ENCODE results near the gene LRRC26. TPM values are rescaled to one million over a fixed set of nuclear protein-coding genes. Genes with fewer than 3 reads are reported as not detected.

LRRC26 gene
- total RNA-seq, 2 experiments from 2014 or later, result not detected

DNA sequence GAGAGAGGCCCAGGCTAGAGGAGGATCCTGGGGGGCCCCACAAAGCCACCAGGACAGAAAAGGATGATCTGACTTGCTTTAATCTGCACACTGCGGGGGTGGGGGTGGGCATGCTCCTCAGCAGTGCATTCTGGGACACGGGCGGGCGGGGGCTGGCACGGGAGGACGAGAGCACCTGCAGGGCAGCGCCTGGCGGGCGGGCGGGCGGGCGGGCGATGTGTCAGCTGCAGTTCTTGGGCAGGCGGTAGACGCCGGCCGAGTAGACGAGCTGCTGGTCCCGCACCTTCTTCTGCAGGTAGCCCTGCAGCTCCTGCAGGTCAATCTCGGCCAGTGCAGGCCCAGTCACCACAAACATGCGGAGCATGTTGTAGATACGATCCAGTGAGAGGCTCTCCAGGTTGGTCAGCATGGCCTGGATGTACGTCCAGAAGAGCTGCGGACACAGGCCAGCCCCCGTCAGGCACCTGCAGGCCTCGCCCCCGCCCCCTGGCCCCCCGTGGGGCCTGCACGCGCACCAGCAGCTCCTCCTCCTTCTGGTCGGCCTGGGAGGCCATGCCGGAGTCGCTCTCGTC, 5.0 kb upstream of the LRRC26 start:
- ChIA-PET CTCF (interaction anchor here (1.2 to 2.2 kb wide), 4 partner anchors 12 to 62 kb away, joined by 3 to 5 read pairs (median 5); no protein-coding TSS in a partner anchor), POLR2A (interaction anchor here (0.8 kb wide), 1 partner anchor 66 kb away, joined by 3 read pairs; the partner anchor contains the start of gene TUBB4B)

DNA sequence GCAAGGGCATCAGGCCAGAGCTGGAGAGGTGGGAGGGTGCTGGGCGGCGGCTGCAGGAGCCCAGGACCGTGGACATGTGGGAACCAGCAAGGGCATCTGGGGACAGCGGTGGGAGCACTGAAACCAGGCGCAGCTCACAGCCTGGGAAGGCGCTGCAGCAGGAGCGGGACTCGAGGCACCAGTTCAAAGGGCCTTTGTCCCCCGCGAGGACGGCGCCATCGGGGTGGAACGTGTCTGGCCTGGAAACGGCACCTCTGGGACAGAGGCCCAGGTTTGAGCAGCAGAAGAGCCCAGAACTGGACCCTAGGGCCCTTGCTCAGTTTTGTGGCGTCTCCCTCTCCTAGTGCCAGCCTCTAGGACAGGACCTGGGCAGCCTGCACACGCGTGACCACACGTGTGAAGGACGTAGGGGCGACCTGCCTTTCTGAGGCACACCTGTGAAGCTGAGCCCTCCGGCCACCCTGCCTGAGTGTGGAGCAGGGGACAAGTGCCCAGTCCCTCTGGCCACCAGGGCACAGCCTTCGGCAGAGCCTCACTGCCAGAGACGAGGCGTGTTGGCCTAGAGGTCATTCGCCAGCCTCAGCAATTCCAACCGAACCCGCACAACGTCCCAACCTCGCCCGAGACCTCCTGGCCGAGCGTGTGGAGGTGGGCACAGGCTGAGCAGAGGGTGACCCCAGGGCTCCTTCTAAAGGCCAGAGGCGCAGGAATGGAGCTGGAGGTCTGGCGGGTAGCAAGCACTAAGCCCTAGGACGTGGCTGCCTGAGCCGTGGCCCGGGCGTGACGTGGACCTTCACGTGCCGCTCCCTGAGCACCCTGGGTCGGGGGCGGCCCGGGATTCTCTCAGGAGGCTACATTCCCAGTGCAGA, 4.2 kb upstream of the LRRC26 start:
- ChIA-PET CTCF (interaction anchor here (1.5 to 2.0 kb wide), 2 partner anchors 12 to 62 kb away, joined by 5 read pairs; no protein-coding TSS in a partner anchor), POLR2A (interaction anchor here (0.8 kb wide), 1 partner anchor 67 kb away, joined by 3 read pairs; the partner anchor contains the start of gene TUBB4B)

DNA sequence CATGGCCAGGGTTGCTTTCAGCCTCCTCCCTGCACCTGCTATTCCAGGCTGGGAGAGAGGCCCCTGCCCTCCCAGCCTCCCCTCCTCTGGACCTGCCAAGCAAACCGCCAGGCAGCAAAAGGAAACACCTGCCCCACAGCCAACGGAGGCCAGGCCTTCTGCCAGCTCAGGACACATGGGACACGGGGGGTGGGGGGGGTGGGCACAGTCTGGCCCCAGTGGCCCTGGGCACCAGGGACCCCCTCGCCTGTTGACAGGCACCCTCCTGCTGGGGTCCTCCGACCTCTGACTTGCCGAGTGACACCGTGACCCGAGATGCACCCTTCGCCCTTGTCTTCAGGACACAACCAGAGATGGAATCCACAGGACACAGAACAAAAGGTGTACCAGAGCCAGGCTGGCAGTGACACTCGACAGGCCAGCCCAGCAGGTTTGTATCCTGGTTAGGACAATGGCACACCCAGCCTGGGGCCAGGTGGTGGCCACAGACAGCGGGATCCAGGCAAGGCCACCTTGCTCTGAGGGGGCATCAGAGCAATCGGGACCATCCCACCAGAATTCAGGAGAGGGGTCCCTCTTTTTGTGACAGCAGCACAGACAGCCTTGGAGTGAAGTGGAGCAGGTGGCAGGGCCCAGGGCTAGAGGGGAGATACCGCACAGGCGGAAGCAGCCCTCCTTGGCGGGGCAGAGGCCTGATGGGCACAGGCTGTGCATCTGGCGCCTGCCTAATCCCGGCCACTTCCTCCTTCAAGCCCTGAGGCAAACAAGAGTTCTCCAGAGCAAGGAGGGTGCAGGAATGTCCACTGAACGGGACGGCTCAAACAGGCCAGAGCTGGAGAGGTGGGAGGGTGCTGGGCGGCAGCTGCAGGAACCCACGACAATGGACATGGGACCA, 3.3 kb upstream of the LRRC26 start:
- ChIA-PET POLR2A (no interaction called here), CTCF (interaction anchor here (2.0 kb wide), 1 partner anchor 63 kb away, joined by 5 read pairs; no protein-coding TSS in a partner anchor)

DNA sequence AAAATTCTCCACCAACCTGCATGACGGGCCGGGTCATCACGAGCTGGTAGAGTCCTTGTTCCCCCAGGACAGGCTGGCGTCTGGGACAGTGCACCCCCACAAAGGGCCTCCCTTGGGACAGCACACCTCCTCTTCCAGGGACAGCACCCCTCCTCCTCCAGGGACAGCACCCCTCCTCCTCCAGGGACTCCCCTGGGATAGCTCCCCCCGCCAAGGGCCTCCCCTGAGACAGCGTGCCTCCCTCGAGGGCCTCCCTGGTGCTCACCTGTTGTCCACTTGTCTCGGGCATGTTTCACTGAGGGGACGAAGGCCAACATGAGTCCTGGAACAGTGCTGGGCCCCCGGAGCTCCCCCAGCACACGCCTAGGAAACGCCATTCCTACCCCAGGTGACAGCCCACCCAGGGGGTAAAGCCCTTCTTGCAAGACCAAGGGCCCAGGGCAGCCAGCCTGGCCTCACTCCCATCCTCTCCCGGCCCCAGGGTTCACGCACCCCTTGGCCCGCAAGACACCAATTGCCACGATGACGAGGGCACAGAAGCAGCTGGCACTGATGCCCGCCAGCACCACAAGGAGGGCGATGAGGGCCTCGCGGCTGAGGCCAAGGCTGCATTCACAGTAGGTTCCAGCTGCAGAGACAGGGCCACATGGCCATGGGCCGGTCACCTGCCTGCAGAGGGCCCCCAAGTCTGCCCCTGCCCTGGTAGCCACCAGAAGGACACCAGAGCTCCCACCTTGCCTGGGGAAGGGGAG, 1.5 kb upstream of the LRRC26 start:
- CTCF ChIA-PET, result no interaction called here
- POLR2A ChIA-PET, result no interaction called here

DNA sequence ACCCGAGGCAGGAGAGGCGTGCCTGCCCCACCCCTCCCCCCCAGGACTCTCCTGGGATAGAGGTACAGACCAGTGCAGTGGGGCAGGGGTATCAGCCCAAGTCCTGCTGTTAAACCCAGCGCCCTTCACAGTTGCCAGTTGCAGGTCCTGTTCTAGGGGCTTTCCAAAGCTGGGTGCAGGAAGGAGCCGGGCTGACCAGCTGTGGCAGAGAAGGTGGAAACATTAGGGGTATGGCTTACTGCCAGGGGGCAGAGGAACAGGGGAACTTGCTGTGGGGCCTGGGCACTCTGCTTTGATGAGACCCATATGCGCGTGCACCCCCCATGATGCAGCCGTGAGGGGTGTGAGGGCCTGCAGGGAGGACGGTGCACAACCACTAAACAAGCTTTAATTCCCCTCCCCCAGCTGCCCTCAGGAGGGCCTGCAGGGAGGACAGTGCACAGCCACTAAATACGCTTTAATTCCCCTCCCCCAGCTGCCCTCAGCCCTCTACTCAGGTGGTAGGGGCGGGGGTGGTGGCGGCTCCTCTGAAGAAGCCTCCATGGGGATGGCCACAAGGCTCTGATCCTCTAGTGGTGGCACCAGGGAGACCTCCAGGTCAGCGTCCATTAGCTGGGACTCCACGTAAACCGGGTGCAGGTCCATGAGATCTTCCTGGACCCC, 766 bp upstream of the LRRC26 start:
- ChIA-PET POLR2A (no interaction called here), CTCF (no interaction called here)

DNA sequence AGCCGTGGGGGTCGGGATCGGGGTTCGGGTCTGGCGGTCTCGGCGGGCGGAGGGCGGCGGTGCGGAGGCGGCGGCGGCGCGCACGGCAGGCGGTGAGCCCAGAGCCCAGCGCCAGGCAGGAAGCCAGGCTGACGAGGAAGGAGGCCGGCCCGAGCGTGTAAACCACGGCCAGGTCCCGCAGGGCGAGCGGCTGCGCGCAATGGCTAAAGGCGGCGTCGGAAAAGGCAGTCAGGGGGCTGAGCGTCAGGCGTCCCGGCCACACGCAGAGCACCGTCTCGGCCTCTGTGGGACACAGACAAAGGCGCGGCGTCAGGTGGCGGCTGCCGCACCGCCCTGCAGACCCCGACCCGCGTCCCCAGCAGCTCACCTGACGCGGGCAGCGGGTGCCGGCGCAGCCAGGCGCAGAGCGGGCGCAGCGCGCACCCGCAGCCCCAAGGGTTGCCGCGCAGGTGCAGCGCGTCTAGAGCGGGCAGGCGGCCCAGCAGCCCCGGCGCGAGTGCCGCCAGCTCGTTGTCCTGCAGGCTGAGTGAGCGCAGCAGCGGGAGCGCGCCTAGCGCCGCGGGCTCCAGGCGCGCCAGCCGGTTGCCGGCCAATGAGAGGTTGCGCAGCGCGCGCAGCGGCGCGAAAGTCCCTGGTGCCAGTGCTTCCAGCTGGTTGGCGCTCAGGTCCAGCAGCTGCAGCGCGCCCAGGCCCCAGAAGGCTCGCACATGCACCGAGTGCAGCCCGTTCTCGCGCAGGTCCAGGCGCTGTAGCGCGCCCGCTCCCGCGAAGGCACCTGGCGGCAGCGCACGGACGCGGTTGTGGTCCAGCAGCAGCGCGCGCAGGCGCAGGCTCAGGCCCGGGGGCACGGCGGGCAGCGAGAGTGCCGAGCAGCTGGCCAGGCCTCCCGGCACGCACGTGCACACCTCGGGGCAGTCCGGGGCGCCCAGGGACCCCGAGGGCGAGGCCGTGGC, 671 bp downstream of the LRRC26 start:
- CTCF ChIA-PET, result interaction anchor here (0.7 kb wide), 1 partner anchor 12 kb away, joined by 3 read pairs; no protein-coding TSS in a partner anchor
- POLR2A ChIA-PET, result interaction anchor here (0.8 to 1.1 kb wide), 2 partner anchors 63 to 72 kb away, joined by 3 to 5 read pairs; no protein-coding TSS in a partner anchor

- ChIA-PET CTCF (interaction anchor here (0.7 kb wide), 1 partner anchor 13 kb away, joined by 3 read pairs; no protein-coding TSS in a partner anchor), POLR2A (interaction anchor here (1.1 kb wide), 1 partner anchor 71 kb away, joined by 3 read pairs; no protein-coding TSS in a partner anchor)
Measured at GRCh38 chr9:137168573-137168903, 1.3 kb downstream of the LRRC26 start.

DNA sequence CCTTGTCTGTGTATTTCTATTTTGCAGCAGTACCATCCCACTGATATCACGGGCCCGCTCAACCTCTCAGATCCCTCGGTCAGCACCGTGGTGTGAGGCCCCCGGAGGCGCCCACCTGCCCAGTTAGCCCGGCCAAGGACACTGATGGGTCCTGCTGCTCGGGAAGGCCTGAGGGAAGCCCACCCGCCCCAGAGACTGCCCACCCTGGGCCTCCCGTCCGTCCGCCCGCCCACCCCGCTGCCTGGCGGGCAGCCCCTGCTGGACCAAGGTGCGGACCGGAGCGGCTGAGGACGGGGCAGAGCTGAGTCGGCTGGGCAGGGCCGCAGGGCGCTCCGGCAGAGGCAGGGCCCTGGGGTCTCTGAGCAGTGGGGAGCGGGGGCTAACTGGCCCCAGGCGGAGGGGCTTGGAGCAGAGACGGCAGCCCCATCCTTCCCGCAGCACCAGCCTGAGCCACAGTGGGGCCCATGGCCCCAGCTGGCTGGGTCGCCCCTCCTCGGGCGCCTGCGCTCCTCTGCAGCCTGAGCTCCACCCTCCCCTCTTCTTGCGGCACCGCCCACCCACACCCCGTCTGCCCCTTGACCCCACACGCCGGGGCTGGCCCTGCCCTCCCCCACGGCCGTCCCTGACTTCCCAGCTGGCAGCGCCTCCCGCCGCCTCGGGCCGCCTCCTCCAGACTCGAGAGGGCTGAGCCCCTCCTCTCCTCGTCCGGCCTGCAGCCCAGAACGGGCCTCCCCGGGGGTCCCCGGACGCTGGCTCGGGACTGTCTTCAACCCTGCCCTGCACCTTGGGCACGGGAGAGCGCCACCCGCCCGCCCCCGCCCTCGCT, 1.9 kb downstream of the LRRC26 start:
- CTCF ChIA-PET, result interaction anchor here (0.8 kb wide), 1 partner anchor 69 kb away, joined by 3 read pairs; no protein-coding TSS in a partner anchor
- POLR2A ChIA-PET, result interaction anchor here (0.6 to 1.1 kb wide), 2 partner anchors 67 to 70 kb away, joined by 3 read pairs; no protein-coding TSS in a partner anchor

DNA sequence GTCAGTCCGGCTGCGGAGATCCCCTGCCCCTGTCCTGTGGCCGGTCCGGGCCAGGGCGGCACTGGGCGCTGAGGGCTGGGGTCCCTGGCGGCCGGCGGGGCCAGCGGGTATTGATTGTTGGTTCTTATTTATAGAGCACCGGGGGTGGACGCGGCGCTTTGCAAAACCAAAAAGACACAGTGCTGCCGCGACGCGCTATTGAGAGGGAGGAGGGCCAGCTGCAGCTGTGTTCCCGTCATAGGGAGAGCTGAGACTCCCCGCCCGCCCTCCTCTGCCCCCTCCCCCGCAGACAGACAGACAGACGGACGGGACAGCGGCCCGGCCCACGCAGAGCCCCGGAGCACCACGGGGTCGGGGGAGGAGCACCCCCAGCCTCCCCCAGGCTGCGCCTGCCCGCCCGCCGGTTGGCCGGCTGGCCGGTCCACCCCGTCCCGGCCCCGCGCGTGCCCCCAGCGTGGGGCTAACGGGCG, 2.5 kb downstream of the LRRC26 start:
- POLR2A ChIA-PET, result interaction anchor here (0.6 kb wide), 1 partner anchor 67 kb away, joined by 3 read pairs; no protein-coding TSS in a partner anchor
- CTCF ChIA-PET, result no interaction called here

DNA sequence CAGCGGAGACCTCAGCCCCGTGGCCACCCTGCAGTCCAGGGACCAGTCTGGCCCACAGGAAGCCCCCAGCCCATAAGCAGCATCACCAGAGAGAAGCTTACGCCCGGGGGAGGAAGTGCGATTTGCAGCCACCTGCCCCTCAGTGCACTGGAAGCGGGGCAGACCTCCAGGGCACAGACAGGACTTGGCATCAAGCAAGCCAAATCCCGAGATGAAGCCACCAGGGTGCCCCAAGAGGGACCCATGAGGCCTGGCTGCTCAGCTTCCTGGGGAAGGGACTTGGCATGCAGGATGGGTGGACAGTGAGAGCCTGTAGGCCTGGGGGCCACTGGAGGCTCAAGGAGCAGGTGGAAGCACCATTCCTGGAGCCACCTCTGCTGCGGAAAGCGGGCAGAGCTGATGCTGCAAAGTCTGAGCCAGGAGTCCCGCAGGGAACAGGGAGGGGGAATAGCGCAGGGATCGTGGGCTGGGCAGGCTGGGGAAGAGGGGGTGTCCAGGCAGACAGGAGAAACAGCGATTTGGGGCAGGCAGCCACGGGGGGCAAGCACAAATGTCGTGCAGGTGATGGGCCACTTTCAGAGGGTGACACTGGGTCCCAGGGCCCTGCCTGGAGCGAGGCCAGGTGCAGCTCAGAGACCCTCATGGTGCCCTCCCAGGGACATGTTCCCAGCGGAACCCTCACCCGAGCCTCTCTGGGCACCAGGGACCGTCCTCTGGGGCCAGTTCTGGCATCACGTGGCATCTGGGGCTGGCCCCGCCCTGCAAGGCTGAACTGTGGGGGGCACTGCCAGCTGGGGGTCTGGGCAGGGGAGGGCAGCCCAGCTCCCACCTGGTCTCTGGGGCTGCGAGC, 3.2 kb downstream of the LRRC26 start:
- POLR2A ChIA-PET, result no interaction called here
- CTCF ChIA-PET, result interaction anchor here (0.8 to 1.0 kb wide), 2 partner anchors 23 to 50 kb away, joined by 3 read pairs; no protein-coding TSS in a partner anchor

DNA sequence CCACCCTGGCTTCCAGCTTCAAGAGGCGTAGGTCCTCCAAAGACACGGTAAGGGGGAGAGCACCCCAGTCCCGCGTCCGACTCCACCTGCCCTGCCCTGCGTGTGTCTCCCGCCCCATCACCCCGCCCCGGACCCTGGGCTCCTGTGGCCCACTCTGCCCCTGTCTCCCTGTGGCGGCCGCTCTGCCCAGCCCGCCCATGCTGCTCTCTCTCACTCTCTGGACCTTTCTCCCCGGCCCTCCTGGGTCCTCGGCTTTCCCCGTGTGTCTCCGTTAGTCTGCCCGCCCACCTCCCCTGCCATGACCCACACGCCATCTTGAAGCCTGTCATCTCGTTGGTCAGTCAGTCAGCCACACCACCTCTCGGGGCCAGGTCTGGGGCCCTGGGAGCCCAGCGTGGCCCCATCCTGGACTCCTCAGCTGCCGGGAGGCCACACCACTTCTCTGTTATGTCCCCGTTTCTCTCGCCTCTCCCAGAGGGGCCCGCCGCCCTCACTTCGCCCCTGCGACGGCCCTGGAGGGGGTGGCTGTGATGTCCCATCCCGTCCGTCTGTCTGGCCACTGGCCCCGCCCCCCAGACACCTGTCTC, 4.5 kb downstream of the LRRC26 start:
- POLR2A ChIA-PET, result no interaction called here

GRCh38 chr9:137164370-137165249, 5.2 kb downstream of the LRRC26 start:
- ChIA-PET POLR2A (no interaction called here), CTCF (no interaction called here)

More for the DNA sequence above, 4.5 kb downstream of the LRRC26 start:
- CTCF ChIA-PET, result interaction anchor here (1.0 kb wide), 1 partner anchor 51 kb away, joined by 3 read pairs; no protein-coding TSS in a partner anchor

- POLR2A ChIA-PET, result no interaction called here
- CTCF ChIA-PET, result no interaction called here
Measured at GRCh38 chr9:137163805-137164204, 6.0 kb downstream of the LRRC26 start.

DNA sequence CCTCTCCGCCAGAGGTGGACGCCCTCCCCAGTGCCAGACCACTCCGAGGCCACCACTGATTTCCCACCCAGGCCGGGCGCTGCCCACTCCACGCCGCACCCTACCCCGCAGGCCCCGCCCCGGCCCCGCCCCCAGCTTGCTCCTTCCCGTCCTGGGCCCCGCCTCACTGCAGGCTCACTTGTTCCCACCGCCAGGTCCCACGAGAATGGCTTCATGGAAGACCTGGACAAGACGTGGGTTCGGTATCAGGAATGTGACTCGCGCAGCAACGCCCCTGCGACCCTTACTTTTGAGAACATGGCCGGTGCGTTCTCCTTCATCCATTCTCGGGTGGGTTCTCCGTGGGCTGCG, 6.5 kb downstream of the LRRC26 start:
- POLR2A ChIA-PET, result no interaction called here

More for the DNA sequence above, 6.5 kb downstream of the LRRC26 start:
- CTCF ChIA-PET, result no interaction called here
